ENCODE results near the gene TSHZ2.

The TSHZ2 gene

DNA sequence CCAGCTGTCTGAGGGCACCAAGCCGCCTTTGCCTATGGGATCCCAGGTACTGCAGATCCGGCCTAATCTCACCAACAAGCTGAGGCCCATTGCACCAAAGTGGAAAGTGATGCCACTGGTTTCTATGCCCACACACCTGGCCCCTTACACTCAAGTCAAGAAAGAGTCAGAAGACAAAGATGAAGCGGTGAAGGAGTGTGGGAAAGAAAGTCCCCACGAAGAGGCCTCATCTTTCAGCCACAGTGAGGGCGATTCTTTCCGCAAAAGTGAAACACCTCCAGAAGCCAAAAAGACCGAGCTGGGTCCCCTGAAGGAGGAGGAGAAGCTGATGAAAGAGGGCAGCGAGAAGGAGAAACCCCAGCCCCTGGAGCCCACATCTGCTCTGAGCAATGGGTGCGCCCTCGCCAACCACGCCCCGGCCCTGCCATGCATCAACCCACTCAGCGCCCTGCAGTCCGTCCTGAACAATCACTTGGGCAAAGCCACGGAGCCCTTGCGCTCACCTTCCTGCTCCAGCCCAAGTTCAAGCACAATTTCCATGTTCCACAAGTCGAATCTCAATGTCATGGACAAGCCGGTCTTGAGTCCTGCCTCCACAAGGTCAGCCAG is 283.0 kb downstream of the TSHZ2 start:
- DNase-seq: no peak

DNA sequence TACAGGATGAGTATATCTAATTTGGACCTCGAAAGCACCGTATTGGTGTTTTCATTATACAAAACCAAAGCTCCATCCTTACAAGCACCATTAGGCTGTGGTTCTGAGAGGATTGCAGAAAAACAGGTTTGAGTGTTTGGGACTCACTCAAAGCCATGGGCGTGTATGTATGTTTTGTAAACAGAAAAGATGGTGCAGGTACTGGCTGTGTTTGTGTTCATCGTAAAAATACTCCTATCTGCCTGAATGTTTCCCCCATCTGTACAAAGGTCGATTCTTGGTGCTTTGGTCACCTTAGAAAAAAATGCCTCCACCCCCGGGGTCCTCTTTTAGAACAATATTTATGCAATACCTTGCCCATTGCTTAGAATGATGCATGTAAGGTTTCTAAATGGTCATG is 286.6 kb downstream of the TSHZ2 start:
- DNase-seq: no peak

DNA sequence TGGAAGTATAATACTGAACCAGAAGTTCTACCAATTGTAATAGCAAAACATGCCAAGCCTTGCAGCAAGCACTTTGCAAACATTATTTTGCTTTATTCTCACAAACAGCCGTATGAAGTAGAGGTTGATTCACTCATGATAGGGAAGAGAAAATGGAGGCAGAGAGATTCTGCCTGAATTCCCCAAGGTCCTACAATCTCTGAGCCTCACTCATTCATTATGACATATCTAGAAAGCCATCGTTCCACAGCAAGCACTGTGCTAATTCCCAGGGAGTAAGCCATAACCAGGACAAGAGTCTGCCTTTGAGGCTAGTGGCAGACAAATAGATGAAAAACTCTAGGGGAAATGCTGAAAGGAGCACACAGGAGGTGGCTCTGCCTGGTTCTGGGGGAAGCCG is 288.0 kb downstream of the TSHZ2 start:
- DNase-seq: no peak

DNA sequence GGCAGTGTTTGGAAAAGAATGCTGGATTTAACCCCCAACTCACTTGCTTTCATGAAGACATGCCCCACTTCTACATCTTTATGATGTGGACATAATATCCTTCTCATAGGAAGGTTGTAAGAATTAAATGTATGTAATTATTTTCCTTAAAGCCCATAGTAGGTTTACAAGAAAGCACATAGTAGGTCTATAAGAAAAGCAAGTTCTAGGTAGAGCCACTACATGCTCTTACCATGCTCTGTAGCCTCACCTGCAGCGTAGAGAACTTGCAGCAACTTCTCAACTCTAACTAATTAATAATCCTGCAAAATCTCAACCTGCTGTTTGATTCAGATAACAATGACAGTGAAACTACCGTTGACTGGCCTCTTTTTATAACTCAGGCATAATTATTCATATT is 288.4 kb downstream of the TSHZ2 start:
- DNase-seq: no peak

DNA sequence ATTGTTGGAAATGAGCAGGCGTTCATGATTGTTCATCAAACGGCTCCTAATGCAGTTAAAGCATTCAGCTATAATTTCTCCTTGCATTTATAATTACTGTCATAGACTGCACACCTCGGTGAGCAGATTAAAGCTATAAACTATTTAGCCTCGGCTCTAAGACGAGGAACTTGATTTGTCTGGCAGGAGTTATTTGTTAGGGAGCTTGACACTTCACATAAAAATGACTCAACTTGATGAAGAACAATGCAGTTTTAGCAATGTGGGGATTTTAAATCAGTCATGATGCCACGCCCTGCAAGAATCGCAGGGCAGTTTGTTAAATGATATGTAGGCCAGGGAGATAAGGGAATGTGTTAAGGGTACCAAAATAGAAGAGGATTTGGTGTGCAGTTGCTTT is 290.2 kb downstream of the TSHZ2 start:
- no peak for DNase-seq

DNA sequence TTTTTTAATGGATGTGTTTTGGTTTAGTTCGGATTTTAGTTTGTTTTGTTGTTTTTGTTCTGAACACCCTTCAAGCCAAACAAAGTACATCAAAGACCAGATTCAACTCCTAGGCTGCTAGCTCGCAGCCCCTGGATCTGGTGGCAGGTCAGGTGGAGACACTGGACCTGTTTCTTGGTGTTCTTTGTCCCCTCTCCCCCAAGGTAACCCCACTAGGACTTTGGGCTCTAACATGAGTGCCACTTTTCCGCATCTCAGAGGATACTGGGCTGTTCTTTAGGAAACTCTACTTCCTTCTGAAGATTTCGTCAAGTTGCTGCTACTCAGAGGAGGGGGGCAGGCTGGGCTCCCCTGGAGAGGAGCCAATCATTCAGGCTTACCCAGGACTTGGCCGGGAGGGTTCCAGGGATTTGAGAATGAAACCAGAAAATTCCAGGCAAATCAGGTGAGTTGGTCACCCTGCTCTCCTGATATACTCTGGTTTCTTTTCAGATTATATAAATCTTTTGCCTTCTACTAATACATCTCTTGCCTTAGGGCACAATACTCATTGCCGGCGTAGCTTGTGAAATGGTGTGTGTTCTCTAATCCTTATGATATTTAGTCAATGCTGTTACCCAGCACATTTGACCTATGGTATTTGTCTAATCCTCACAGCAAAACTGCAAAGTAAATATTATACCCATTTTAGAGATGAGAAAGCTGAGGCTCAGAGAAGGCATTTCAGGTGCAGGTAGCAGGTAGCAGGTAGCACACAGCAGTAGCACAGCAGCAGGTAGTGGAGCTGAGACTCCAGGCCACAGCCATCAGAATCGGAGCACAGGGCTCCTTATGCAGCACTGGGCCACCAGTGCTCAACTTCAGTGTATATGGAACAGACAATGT is 291.6 kb downstream of the TSHZ2 start:
- no peak for DNase-seq

DNA sequence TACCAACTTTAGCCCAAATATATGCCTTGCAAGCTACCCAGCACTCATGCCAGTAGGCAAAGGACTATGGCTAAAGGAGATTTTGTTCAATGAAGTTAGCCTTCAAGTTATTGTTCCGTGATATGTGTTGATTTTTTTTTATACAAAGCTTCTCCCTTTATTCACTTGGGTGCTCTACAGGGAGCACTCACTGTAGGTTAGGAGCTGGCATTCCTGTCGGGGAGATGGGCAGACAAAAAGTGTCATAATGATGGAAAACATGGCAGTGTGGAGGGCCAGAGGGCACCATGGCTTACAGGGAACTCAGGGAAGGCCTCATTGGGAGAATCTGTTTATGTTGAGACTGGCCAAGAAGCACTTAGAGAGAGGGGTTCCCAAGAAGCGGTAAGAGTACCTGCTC is 292.4 kb downstream of the TSHZ2 start:
- DNase-seq: no peak

DNA sequence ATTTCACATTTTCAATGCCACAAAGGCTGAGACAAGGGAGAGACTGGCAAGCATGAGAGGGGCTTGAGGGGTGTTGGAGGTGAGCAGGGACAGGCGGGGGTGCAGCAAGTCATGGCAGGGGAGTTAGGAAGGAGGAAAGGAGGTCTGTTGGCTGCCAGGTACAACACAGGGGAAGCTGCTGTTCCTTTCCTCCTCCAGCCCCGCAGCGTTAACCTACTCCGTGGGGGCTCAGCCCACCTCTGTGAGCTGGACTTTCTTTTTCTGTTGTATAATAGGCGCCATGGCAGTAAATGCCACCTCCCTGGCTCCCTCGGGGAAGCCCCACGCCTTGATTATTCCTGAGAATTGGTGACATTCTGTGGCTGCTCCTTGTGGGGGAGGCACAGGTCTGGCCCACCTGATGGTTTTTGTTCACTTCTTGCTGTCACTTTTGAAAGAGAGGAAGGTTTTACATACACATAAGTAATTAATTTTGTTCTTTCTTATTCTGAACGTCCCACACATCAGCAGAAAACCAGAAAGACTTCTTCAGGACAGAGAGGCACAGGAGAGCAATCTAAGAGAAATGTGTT is 293.2 kb downstream of the TSHZ2 start:
- DNase-seq: no peak

DNA sequence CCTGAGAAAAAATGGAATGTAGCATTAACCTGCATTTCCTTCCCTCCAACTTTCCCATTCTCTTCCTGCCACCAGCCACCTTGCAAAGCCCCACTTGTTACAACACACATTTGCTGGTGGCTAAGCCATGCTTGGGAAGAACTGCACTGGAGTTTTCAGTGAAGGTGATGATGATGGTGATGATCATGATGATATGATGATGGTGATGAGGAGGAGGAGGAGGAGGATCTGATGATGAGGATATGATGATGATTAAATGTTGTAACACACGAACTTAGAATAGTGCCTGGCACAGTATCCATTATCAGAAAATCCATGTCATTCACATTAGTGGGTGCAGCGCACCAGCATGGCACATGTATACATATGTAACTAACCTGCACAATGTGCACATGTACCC is 297.2 kb downstream of the TSHZ2 start:
- DNase-seq: no peak

DNA sequence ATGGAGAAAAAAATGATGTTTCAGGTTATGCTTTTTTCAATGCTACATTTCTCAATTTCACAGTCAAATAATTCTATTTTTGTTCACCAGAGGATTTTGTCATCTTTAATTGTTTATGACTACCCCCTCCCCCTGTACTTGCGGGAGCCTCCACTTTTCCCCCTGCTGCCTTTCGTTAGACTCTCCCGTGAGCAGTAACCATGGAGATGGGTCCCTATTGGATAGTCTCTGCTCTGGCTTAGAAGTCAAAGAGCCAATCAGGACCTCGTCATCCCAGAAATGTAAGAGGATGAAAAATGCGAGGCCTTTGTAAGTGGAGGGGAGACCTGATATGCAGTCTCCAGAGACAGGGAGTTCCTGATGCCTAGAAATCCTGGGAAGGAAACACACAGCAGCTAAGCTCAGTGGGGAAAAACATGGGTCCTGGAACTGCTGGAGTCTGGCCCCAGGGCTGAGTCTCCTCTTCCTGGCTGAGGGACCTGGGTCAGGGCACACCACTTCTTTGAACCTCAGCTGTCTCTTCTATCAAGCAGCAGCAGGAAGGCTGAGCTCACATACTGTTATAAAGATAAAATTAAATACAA is 298.7 kb downstream of the TSHZ2 start:
- no peak for DNase-seq

DNA sequence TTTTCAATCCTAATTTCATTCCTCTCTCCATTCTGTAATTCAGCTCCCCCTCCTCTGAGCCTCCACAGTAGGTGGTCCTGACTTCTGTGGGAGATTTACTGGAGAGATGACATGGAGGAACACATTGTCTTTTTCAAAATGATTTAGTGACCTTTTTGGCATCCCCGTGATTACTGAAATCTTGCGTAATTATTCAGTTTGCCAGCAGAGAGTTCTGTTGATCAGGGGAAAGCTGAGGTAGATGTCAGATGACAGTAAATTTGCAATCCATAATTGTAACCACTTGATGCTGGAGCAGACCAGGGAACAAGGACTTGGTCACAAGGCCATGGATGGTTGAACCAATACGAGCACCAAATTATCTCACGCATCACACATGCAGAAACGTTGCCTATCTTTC is 302.2 kb downstream of the TSHZ2 start:
- no peak for DNase-seq

DNA sequence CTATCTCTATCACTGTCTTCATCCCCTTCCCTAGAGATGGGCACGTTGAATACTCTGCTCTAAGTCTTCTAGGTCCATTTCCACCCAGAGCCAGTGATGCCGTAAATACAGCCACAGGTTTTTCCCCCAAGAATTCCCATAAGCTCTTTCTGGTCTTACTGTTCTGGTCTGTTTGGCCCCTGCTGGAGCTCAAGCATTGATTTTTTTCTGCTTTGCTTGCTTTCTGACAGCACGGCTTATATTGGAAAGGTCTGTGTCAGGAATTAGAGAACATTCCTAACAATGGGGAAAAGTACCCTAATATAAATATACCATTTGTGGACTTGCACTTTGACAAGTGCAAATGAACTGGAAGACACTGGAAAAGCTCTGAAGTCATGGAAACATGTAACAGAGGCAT is 302.6 kb downstream of the TSHZ2 start:
- no peak for DNase-seq

DNA sequence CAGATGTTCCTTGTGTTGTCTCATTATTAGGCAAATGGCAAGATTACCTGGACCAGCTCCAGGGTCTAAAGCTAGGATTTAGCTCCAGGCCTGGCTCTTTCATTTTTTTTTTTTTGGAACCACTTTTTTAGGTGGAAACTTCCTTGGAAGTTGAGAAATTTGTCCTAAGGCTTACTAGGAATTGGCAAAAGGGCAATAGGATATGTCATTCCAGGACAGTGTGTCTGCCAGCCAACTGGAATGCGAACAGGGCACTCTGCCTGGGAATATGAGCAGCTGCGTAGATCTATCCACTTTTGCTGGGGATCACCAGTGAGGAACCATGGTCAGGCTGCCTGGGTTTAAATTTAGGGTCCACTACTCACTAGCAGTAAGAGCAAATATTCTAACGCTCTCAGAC is 304.0 kb downstream of the TSHZ2 start:
- DNase-seq: no peak

DNA sequence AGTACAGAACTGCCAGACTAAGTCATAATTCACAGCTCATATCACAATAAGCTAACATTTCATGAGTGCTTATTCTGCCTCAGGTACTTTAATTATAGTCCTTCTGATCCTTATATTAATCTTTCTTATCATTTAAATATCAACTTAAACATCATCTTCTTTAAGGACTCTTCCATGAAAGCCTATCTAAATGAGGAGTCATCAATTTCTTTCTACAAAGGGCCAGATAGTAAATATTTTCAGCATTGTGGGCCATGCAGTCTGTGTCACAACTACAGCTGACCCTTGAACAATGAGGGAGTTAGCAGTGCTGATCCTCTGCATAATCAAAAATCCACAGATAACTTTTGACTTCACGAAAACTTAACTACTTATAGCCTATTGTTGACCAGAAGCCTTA is 306.4 kb downstream of the TSHZ2 start:
- DNase-seq: no peak

DNA sequence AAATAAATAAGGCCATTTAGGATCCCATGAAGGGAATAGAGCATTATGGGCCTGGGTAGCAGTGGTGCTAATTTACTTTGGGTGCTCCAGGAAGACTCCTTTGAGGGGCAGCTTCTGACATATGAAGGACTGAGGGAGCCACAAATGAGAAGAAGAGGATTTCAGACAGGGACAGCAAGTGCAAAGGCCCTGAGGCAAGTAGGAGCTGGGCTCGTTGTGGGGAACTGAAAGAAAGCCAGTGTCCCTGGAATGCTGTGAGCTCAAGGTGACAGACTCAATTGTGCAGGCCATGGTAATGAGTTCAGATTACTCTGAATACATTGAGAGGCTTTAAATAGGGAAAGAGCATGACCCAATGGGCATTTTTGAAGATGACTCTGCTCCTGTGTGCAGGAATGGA is 307.6 kb downstream of the TSHZ2 start:
- no peak for DNase-seq

DNA sequence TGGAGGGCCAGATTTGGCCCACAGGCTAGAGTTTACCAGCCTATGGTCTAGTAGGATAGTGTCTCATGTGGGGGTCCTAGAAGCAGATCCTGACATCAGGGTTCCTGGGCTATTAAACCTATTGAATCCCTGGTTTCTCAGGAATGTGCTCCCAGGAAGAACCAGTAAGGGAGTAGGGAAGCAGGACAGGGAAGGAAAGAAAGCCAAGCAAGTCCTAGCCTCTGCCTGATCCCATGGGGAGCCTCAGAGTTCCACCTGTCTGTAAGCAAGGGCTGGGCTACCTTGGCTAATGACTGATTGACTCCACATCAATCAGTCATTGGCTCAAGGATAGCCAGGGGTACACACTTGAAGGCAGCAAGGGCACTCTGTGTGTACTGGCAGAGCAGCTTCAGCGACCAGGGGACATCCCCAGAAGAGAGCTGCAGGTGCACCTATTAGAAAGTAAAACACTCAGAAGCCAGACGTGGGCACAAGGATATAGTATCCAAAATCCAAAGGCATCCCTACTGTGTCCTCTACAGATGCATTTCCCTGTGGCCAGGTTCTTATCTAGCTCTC is 309.5 kb downstream of the TSHZ2 start:
- DNase-seq: no peak

DNA sequence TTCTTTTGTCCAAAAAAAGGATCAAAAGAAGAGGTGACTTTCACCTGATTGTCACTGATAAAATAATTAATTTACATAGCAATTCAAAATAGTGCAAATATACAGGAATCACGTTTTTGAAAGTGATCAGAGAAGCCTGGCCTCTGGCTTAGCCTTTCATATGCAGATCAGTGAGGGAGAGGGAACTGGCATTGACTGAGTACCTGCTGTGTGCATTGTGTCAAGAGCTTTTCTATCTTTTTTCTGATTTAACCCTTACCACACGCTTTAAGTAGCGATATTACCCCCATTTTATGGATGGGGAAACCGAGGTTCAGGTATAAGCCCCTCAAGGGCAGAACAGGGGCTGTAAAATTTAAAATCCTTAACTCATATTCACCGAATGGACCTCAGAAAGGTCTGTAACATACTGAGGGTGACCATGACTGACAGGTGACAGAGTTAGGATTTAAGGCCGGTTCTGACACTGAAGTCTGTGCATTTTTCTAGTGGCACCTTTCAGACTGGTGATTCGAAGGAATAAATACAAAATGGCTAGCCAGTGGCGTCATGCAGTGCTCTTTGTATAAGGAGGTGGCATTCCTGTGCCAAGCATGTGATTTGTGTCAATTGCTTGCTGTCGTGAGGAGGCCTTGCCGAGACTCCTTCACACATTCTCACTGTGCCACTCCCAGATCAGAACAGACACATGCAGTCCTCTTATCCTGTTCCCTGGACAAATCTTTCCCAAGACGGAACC is 310.2 kb downstream of the TSHZ2 start:
- no peak for DNase-seq

DNA sequence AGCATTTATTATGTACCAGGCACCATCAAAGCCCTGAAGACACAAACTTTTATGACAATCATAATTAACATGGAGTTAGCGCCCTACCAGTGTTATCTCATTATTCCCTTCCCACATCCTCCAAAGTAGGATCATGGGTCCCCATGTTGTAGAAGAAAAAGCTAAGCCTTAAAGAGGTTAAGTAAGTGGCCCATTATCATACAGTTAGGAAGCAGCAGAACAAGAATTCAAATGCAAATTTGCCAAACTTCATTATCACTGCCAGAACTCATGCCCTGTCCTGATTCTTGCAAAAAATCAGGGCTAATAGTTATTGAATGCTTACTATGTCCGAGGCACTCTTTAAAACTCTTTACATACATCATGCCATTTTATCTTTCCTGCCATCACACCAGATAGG is 310.9 kb downstream of the TSHZ2 start:
- DNase-seq: no peak

DNA sequence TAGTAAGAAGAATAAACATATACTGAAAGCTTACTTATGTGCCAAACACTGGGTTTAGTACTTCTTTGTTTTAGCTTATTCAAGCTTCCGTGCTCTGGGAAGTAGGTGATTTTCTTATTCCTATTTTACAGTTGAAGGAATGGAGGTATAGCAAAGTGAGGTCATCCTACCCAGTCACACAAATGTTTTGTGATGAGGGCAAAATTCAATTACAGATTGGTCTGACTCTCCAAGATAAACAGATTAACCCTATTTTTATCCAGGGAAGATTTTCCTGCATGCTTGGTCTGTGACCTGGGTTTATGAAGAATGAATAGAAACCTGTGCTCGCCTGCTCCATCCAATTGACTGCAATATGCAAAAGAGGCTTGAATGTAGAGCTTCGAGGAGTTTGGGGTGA is 311.4 kb downstream of the TSHZ2 start:
- DNase-seq: no peak

DNA sequence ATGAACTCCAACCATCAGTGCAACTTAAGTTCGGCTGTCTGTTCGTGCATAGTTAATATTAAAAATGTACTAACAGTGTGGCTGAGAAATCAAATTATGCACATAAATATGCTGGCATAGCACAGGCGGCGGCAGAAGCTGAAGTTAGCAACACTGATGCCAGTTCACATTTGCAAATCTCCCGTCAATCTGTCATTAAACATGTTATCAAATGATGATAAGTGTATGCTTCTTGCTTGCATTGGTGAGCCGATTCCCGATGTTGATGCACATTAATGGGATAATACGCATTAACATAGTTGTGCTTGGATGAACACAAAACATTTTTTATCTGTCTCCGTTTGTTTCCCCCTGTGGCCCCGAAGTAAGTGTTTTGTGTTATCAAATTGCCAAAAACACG is 312.1 kb downstream of the TSHZ2 start:
- no peak for DNase-seq

DNA sequence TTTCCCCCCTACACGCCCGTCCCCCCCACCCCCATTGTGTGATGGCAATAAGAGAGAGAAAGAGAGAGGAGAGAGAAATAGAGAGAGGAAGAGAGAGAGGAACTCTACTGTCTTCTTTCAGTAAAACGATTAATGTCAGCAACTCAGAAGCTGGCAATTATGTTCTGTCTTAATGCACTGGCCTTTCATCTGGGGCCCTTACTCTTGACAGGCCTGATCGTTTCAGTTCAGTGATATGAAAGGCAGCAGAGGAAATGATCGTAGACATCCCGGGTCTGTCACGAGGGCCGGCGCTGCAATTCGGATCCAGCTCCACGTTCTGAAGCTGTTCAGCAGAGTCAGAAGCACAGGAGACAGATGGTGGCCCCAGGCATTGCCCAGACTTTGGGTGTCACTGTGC is 312.5 kb downstream of the TSHZ2 start:
- no peak for DNase-seq

DNA sequence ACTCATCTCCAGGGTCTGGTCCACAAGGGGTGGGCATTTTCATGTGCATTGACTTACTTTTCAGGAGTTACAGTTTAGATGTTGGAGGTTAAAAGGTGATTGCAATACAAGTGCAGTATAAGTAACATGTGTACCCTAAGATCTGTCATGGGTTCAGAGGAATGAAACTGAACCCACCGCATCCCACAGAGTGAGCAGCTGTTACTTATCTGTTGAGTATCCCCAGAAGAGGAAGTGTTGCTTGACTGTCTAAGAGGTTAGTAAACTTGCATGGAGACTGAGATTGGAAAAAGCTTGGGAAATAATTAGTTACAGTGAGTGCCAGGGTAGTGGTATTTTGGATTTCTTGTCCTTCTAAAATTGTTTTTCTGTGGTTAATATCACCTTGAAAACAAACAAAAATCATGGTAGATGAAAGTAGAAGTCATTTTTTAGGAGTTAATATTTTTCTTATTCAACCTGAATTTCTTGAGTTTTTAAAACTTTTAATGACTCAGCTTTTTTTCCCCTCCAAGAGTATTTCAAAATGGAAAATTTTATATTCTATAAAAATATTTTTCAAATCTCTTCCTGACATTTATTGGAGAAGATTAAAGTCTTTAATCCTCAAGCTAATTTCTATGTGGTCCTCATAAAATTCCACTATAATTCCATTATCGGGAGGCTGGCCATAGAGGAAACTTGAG is 315.3 kb downstream of the TSHZ2 start:
- DNase-seq: no peak

All from NCI-H1092 (cell line).